ENCODE measurements around the gene NOL12.
"Not testable (repeated sequence)": the region's sequence is repeated elsewhere in the genome, so short reads cannot be mapped to it uniquely, and the experiment has no call there.

Gene NOL12

DNA sequence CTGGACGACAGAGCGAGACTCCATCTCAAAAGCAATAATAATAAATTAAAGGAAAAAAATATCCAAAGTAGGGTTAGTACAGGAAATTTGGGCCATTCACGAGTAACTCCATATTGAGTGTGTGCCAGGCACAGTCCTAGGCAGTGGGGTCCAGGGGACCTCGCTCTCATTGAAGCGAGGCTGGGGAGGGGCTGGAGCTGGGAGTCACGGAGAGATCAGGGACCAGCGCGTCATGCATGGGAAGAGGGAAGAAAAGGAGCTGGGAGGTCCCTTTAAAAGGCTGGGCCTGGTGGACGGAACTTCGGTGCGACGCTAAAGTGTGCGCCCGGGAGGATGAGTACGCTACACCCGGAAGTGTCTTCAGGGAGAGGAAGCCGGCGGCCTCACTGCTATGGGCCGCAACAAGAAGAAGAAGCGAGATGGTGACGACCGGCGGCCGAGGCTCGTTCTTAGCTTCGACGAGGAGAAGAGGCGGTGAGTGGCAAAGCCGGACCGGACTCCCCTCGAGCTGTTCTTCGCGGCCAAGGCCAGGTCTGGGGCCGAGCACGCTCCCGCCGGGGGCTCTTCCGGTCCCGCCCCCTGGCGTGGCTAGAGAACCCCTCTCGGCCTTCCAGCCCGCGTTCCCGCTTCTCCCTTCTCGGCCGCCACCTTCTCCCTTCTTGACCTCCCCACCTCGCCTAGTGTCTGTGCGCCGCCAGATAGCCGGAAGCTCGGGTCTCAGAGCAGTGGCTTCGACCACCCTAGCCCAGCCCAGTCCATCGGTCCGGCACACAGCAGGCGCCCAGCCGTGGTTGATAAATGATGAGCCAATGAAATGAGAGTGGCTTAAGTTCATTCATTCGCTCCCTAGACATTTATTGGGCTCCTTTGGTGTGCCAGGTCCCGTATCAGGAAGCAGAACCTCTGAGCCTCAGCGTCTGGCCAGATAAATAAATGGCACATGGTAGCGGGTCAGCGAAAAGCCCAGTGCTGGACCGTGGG lies at the start of gene NOL12:
Gene NOL12, plus strand, starts transcription at position 342 of the 981 bp plus-strand sequence. Its CDS starts 50 bp downstream, at position 392.
- DNase-seq (ENCODE audit: low read depth in 3 of 3) = peak; percentile 62 to 76 (median 63)

DNA sequence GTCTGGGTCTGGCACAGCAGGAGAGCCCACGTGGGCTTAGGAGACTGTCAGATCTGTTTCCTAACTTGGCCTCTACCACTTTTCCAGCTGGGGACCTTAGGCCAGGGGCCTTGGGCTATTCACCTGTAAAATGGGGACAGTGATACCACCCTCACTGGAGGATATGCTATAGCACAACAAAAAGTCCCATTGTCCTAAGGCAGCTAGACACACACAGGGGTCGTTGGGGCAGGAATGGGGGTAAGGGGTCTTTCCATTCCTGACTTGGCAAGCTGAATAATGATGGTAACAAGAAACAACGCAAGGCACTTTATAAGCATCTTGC lies 49.2 kb upstream of the NOL12 start:
- DNase-seq (ENCODE audit: low read depth in 3 of 3) = no peak

GRCh38 chr22:37638391-37639069 lies 47.6 kb upstream of the NOL12 start:
- no peak for DNase-seq (ENCODE audit: low read depth in 3 of 3)

DNA sequence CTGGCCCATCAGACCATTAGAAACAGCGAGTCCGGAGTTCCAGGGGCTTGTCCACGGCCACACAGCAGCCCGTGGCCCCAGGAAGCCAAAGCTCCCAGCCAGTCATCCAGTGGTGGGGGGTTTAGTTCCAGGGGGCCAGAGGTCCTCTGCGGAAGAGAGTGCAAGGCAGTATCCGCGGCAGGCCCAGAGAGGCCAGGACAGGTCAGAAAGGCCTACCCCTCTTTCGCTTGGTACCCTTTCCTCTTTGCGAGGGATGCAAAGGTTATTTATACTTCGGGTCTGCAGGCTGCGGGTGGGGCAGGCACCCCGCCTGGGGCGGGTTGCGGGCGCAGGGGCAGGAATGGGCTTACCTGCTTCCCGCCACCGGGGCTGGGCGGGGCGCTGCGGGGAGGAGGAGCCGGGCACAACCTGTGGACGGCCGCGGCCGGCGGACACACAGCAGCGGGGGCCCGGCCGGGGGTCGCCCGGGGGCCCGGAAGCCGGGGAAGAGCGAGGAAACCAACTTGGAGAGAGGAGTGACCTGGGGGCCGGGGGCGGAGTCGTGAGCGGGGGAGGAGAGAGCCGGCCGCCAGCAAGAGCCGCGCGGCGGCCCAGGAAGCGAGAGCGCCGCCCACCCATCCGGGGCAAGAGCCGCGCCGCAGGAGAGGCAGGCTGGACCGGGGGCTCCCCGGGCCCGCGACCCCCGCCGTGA lies 46.9 kb upstream of the NOL12 start, which contains the start of gene SH3BP1:
Gene SH3BP1, plus strand, starts transcription at position 600 of the 691 bp plus-strand sequence. CDS start 119 bp downstream, outside the sequence.
- peak in 1 of 3 experiments; percentile 61 for DNase-seq (ENCODE audit: low read depth in 3 of 3)

DNA sequence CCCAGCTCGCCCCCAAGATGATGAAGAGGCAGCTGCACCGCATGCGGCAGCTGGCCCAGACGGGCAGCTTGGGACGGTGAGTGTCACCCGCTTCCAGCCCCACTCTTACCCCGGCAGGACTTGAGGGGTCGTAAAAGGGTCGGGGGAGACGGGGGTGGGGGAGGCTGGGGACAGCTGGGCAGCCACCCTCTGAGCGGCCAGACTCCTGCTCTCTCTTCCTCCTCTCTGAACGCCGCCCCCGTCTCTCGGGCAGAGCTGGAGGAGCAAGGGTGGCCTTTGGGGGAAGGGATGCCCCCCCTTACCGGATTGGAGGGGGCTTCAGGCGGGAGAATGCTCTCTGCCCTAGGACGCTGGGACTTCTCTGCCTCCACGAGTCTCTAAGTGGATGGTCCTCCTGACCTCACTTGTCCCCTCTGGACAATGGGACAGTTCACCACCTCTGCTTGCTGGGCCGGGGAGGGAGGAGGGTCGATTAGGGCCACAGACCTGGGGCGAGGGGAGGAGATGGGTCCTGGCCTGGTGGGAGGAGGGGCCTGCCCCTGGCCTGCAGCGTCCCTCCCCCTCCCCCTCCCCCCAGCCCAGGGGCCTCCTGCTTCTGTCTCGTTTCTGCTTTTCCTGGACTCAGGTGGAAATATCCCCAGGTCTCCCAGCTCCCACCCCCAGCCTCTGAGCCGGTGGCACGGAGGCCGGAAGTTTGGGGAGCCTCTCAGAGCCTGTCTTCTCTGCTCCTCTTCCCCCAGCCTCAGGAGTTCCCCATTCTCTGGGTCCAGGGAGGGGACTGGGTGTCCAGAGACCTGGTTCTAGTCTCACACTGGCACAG lies 46.2 kb upstream of the NOL12 start:
- DNase-seq (ENCODE audit: low read depth in 3 of 3) = no peak

GRCh38 chr22:37640591-37641560 lies 45.3 kb upstream of the NOL12 start:
- DNase-seq (ENCODE audit: low read depth in 3 of 3) = no peak

- DNase-seq (ENCODE audit: low read depth in 3 of 3) = no peak
These were observed 44.6 kb upstream of the NOL12 start for GRCh38 chr22:37641561-37641949.

GRCh38 chr22:37643225-37643847 lies 42.8 kb upstream of the NOL12 start:
- peak; percentile 72 to 89 (median 80) for DNase-seq (ENCODE audit: low read depth in 3 of 3)

DNA sequence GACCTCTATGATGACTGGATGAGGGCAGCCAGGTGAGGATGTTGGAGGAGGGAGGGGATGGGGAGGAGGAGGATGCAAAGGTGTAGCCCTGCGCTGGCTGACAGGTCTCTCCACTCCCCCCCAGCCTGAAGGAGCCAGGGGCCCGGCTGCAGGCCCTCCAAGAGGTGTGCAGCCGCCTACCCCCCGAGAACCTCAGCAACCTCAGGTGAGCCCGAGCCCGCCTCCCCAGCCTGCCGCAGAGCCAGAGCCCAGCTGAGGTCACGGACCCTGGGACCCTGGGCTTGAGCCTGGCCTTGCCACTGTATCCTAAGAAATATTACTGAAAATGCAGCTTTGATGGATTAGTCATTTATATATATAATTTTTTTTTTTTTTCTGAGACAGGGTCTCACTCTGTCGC lies 38.8 kb upstream of the NOL12 start:
- DNase-seq (ENCODE audit: low read depth in 3 of 3) = no peak

DNA sequence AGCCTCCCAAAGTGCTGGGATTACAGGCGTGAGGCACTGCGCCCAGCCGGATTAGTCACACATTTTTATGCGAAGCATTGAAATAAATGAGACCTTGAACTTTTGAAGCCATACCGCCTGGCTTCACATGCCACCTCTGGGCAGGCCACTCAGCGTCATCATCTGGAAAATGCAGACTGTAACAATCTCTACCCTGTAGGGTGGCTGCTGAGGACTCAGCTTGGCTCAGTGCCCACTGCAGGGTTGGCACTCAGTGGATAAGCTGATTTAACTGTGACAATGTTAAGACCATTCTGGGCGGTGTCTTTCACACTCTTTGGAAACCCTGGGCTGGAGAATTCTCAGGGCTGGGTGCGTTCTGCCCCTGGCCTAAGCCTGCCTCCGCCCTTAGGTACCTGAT lies 38.2 kb upstream of the NOL12 start:
- no peak for DNase-seq (ENCODE audit: low read depth in 3 of 3)

DNA sequence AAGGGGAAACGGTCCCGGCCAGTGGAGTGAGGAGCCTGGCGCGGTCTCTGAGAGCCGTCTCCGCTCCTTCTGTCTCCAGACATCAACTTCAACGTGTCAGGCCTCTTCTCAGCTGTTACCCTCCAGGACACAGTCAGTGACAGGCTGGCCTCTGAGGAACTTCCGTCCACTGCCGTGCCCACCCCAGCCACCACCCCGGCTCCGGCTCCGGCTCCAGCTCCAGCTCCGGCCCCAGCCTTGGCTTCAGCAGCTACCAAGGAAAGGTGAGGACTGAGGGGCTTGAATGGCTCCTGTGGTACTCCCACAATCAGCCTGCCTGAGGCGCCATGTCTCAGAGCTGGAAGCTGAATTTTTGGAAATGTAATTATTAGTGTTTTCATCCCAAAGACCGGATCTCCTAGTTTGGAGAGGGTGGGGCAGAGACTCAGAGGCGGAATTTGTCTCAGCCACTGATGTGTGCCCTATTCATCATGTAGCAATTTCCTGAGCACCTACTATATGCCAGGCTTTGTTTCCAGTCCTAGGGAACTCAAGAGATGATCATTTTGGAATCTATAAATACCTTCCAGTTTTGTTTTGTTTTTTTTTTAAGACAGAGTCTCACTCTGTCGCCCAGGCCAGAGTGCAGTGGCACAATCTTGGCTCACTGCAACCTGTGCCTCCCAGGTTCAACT lies 35.5 kb upstream of the NOL12 start:
- no peak for DNase-seq (ENCODE audit: low read depth in 3 of 3)

- DNase-seq (ENCODE audit: low read depth in 3 of 3) = no peak
These were observed 31.4 kb upstream of the NOL12 start for GRCh38 chr22:37654563-37655251.

- DNase-seq (ENCODE audit: low read depth in 3 of 3) = no peak
These were observed 30.9 kb upstream of the NOL12 start for GRCh38 chr22:37655252-37655563.

- not testable (repeated sequence) for DNase-seq (ENCODE audit: low read depth in 3 of 3)
These were observed 29.6 kb upstream of the NOL12 start for GRCh38 chr22:37656583-37656982.

GRCh38 chr22:37657590-37658132 lies 28.5 kb upstream of the NOL12 start:
- no peak for DNase-seq (ENCODE audit: low read depth in 3 of 3)

DNA sequence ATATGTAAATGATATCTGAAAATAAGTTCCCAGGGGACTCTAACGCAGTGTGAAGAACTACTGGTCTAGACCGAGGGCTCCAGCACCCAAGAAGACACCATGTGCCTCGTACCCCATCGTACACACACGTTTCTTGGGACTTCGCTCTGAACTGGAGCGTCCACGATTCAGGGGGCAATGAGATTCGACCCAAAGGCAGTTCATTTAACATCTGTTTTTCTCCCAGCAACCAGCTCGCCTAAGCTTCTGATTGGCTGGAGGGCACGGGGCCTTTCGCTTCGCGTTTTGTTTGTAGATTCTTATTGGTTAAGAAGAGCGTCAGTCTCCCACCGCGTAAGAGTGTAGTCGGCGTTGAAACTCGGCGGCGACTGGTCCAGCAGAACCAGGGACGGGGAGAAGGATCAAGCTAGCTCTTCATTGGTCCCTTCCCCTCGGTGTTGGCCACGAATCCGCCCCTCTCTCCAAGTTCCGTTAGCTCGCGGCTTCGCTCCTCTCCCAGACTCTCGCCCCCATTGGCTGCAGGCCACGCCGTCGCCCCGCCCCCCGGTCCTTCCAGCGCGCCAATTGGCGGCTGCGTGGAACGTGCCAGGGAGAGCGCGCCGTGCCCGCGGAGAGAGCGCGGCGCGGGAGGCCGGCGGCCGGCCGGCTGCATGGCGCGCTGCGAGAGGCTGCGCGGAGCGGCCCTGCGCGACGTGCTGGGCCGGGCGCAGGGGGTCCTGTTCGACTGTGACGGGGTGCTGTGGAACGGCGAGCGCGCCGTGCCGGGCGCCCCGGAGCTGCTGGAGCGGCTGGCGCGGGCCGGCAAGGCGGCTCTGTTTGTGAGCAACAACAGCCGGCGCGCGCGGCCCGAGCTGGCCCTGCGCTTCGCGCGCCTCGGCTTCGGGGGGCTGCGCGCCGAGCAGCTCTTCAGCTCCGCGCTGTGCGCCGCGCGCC lies 27.7 kb upstream of the NOL12 start, which contains the start of gene PDXP:
Gene PDXP, plus strand, starts transcription at position 591 of the 933 bp plus-strand sequence. Its CDS starts 60 bp downstream, at position 651.
- peak; percentile 96 to 99 (median 97) for DNase-seq (ENCODE audit: low read depth in 3 of 3)
